ENCODE measurements around the gene HAO1. TPM values are rescaled to one million over a fixed set of nuclear protein-coding genes. Genes with fewer than 3 reads are reported as not detected.
"Not testable (repeated sequence)": the region's sequence is repeated elsewhere in the genome, so short reads cannot be mapped to it uniquely, and the experiment has no call there.

Gene HAO1
- total and polyA plus RNA-seq, 2 experiments from 2014 or later: not detected

DNA sequence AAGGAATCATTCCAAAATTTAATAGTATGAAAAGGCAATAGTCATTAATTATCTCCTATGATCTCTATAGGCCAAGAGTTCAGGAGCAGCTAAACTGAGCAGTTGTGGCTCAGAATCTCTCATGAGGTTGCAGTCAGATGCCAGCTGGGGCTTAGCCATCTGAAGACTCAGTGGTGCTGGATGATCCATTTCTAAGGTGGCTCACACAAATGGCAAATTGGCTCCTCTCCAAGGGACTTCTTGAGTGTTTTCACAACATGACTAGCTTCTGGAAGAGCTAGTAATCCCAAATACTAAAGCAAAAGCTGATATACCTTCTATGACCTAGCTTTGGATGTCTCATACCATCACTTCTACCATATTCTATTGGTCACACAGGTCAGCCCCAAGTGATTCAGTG lies 104.2 kb downstream of the HAO1 start:
- H3K27me3 ChIP-seq: no peaks in the 10 kb centered on the region
- no peak overlapping the region for H3K4me3 ChIP-seq
- no peak for DNase-seq (ENCODE audit: low read depth in 1 of 2, low spot score in 1 of 2)

DNA sequence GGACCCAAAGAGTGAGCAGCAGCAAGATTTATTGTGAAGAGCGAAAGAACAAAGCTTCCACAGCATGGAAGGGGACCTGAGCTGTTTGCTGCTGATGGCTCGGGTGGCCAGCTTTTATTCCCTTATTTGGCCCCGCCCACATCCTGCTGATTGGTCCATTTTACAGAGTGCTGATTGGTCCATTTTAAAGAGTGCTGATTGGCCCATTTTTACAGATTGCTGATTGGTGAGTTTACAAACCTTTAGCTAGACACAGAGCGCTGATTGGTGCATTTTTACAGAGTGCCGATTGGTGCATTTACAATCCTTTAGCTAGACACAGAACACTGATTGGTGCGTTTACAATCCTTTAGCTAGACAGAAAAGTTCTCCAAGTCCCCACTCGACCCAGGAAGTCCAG lies 105.8 kb downstream of the HAO1 start:
- not testable (repeated sequence) for H3K9me3 ChIP-seq (ENCODE audit: low read depth); DNase-seq (ENCODE audit: low read depth in 1 of 2, low spot score in 1 of 2); H3K4me1 ChIP-seq (ENCODE audit: low read depth); H3K27me3 ChIP-seq; H3K36me3 ChIP-seq; H3K27ac ChIP-seq; H3K4me3 ChIP-seq

More for the DNA sequence above, 104.2 kb downstream of the HAO1 start:
- no peaks in the 10 kb centered on the region for H3K9me3 ChIP-seq (ENCODE audit: low read depth)
- H3K4me1 ChIP-seq (ENCODE audit: low read depth): no peaks in the 10 kb centered on the region
- H3K36me3 ChIP-seq: no peaks in the 10 kb centered on the region
- TF ChIP-seq, protein P1, sequence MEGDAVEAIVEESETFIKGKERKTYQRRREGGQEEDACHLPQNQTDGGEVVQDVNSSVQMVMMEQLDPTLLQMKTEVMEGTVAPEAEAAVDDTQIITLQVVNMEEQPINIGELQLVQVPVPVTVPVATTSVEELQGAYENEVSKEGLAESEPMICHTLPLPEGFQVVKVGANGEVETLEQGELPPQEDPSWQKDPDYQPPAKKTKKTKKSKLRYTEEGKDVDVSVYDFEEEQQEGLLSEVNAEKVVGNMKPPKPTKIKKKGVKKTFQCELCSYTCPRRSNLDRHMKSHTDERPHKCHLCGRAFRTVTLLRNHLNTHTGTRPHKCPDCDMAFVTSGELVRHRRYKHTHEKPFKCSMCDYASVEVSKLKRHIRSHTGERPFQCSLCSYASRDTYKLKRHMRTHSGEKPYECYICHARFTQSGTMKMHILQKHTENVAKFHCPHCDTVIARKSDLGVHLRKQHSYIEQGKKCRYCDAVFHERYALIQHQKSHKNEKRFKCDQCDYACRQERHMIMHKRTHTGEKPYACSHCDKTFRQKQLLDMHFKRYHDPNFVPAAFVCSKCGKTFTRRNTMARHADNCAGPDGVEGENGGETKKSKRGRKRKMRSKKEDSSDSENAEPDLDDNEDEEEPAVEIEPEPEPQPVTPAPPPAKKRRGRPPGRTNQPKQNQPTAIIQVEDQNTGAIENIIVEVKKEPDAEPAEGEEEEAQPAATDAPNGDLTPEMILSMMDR (IDR thresholded peaks at IDR 0.05; ENCODE audit: low read depth, low read length): no peak
- no peak overlapping the region for H3K27ac ChIP-seq

Other genes starting within 250 kb of the HAO1 start
- gene TMX4, start 79.3 kb upstream of the HAO1 start, total RNA-seq: 33.9 and 42.2 TPM in 2 replicates
- gene TMX4, start 79.3 kb upstream of the HAO1 start, polyA plus RNA-seq: 34.8 and 40.6 TPM in 2 replicates
- gene PLCB1, start 191.8 kb upstream of the HAO1 start, total RNA-seq: 9.0 and 17.6 TPM in 2 replicates
- 8.0 and 13.1 TPM in 2 replicates for gene PLCB1, start 191.8 kb upstream of the HAO1 start, polyA plus RNA-seq

Measured in cardiac muscle cell (in vitro differentiated cells and primary cell).